Caki2 (cell line): ENCODE measurements around the gene COIL. TPM values are rescaled to one million over a fixed set of nuclear protein-coding genes. Genes with fewer than 3 reads are reported as not detected.

Experiments used
- DNase-seq: peaks from one replicate; pipeline ENCODE4 v3.0.0-alpha.2; 2015; ENCODE audit warnings: low read depth
- in situ Hi-C: cut with HindIII; loops from 2 replicates; pipeline ENCODE4 v1.10.0; 2016; ENCODE audit warnings: low sequenced_read_pairs, low pct_unique_long_range_greater_than_20kb, mixed read lengths
- total RNA-seq: library from RNA; depleted of rRNA; stranded (reverse); fragments of >200 nt; shearing (Covaris generic); gene quantifications from 2 replicates; pipeline ENCODE4 v1.2.3, GENCODE V29; 2014; ENCODE audit warnings: low replicate concordance; rRNA removed

COIL gene
- total RNA-seq, 1 experiment from 2014 or later = 9.5 TPM

- no peak for DNase-seq
- in situ Hi-C loops = no loop called here
Observed at GRCh38 chr17:56893503-56893902, 67.3 kb downstream of the COIL start.

DNA sequence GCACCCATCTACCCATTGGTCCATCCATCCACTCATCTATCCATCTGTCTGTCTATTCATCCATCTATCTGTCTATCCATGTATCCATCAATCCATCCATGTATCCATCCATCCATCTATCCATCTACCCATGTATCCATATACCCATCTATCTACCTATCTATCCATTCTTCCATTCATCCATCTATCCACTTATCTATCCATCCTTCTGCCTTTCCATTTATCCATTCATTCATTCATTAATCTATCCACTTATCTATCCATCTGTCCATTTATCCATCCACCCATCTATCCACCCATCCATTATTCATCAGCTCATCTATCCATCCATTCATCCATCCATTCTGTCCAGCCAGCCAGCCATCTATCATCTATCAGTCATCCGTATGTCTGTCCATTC is 68.5 kb downstream of the COIL start:
- in situ Hi-C loops = no loop called here
- DNase-seq = no peak

DNA sequence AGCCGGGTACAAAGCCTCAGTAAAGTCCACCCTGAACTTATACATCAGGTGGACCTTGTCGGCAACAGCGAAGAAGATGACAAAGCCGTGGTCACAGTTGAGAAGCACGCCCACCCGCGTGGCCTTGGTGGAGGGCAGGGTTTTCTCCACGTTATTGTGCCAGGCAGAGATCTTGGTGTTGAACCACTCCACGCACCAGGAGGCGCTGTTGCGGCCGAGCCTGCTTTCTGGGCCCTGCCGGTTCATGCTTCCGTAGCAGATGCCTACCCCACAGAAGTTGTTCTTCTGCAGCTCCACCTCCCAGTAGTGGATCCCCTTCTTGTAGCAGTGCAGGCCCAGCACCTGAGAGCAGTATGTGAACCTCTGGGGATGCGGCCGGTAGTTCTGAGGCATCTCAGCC is 69.1 kb downstream of the COIL start:
- in situ Hi-C loops = no loop called here
- no peak for DNase-seq

DNA sequence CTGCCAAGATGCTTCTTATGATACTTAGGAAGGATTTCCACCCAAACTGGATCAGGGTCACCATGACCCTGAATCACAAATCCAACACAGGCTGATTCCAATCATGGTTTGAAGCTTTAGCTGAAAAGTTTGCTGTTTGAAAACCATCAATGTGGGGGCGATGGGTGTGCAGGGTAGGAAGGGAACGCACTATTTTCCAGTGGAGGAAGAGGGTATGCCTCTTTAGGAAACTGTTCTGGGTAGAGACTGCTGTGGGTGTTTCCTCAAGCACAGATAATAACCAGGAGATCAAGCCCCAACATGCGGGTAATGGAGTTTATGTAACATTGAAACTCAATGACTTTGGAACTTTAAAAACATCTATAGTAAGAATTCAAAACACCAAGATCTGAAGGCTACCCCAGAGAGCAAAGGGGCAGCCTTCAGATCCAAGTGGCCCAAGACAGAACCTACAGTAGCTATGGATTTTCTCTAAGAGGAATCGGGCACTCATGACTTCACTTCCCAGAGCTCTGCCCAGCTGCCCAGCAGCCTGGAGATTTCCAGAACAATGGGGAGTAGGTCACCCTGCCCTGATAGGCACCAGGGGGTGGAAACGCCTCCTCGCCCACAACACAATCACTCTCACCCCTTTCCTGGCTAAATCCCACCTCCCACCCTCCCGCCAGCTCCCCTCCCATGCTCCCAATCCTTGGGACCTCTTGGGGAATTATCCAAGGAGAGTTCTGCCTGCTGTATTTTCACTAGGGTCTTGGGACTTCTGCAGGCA is 69.8 kb downstream of the COIL start:
- in situ Hi-C loops = no loop called here
- DNase-seq = no peak

DNA sequence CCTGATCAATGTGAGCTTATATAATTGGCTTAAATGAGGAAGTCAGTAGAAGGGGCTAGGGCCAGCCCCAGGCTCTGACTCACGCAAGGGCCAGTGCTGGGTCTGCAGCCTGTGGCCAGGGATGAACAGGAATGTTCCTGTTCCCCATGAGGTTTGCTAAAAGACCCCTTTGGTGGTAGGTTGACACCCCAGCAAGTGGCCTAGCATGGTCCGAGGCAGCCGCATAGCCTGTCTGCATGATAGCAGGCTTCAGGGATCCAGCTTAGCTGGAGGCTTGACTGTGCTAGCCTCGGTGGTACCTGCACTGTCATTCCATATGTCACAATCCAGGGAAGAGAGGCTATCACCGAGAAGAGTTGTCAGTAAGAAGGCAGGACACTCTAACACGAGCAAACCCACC is 70.5 kb downstream of the COIL start:
- in situ Hi-C loops = no loop called here
- DNase-seq = no peak

Other genes starting within 250 kb of the COIL start
- gene C17orf67, start 127.1 kb downstream of the COIL start, total RNA-seq = 3.2 and 3.5 TPM in 2 replicates
- 0.12 and 8.7 TPM in 2 replicates for gene DGKE, start 126.9 kb downstream of the COIL start, total RNA-seq
- gene TRIM25, start 47.0 kb downstream of the COIL start, total RNA-seq = 10.2 and 17.0 TPM in 2 replicates
- gene SCPEP1, start 17.1 kb upstream of the COIL start, total RNA-seq = 39.4 and 117 TPM in 2 replicates
- gene AKAP1, start 124.2 kb upstream of the COIL start, total RNA-seq = 3.2 and 11.5 TPM in 2 replicates